OCI-LY7 (cell line): ENCODE measurements around the gene ZNF138.

Experiments
- CTCF ChIP-seq: fragments of 200-600 bp; sonication (generic); conservative IDR thresholded peaks from 2 replicates; pipeline ENCODE4 v1.5.1; 2014; ENCODE audit warnings: mild to moderate bottlenecking, antibody characterized with exemption, low read length, moderate library complexity, mixed read lengths
- EZH2phosphoT487 ChIP-seq: fragments of 200-600 bp; sonication (generic); IDR thresholded peaks from 2 replicates; pipeline ENCODE4 v1.6.1; 2018; ENCODE audit warnings: low read depth, borderline replicate concordance, mild to moderate bottlenecking, mixed run types, antibody characterized with exemption, low read length, moderate library complexity, mixed read lengths

GRCh38 chr7:64753032-64753431, 41.2 kb upstream of the ZNF138 start:
- TF ChIP-seq CTCF: no peak
- TF ChIP-seq EZH2phosphoT487: no peak
